ENCODE measurements around the gene ARL4C.

ARL4C gene

GRCh38 chr2:234496835-234497593, at the start of gene ARL4C:
Gene ARL4C, minus strand, starts transcription at chr2:234497081. Its CDS starts 495 bp downstream, at chr2:234496586.
- DNase-seq: peak; percentile 25
- in situ Hi-C loops (cut with MboI; ENCODE audit: low pct_unique_long_range_greater_than_20kb, low sequenced_read_pairs): no loop called here

- DNase-seq: peak; percentile 27
- in situ Hi-C loops (cut with MboI; ENCODE audit: low pct_unique_long_range_greater_than_20kb, low sequenced_read_pairs): loop anchor here (25.0 kb wide), 1 partner anchor 567 kb away; no protein-coding TSS in a partner anchor
Observed at GRCh38 chr2:234544659-234545611, 48.1 kb upstream of the ARL4C start.

GRCh38 chr2:234542742-234543141, 45.9 kb upstream of the ARL4C start:
- no peak for DNase-seq
- in situ Hi-C loops (cut with MboI; ENCODE audit: low pct_unique_long_range_greater_than_20kb, low sequenced_read_pairs): loop anchor here (25.0 kb wide), 1 partner anchor 570 kb away; no protein-coding TSS in a partner anchor

GRCh38 chr2:234537929-234538328, 41.0 kb upstream of the ARL4C start:
- no peak for DNase-seq
- in situ Hi-C loops (cut with MboI; ENCODE audit: low pct_unique_long_range_greater_than_20kb, low sequenced_read_pairs): loop anchor here (25.0 kb wide), 1 partner anchor 574 kb away; no protein-coding TSS in a partner anchor

GRCh38 chr2:234536178-234536965, 39.5 kb upstream of the ARL4C start:
- in situ Hi-C loops (cut with MboI; ENCODE audit: low pct_unique_long_range_greater_than_20kb, low sequenced_read_pairs): loop anchor here (25.0 kb wide), 1 partner anchor 576 kb away; no protein-coding TSS in a partner anchor
- no peak for DNase-seq

- no peak for DNase-seq
- in situ Hi-C loops (cut with MboI; ENCODE audit: low pct_unique_long_range_greater_than_20kb, low sequenced_read_pairs): loop anchor here (25.0 kb wide), 1 partner anchor 577 kb away; no protein-coding TSS in a partner anchor
Observed at GRCh38 chr2:234535464-234535863, 38.6 kb upstream of the ARL4C start.

GRCh38 chr2:234534515-234534914, 37.6 kb upstream of the ARL4C start:
- no peak for DNase-seq
- in situ Hi-C loops (cut with MboI; ENCODE audit: low pct_unique_long_range_greater_than_20kb, low sequenced_read_pairs): loop anchor here (25.0 kb wide), 1 partner anchor 578 kb away; no protein-coding TSS in a partner anchor

- in situ Hi-C loops (cut with MboI; ENCODE audit: low pct_unique_long_range_greater_than_20kb, low sequenced_read_pairs): loop anchor here (25.0 kb wide), 1 partner anchor 579 kb away; no protein-coding TSS in a partner anchor
- no peak for DNase-seq
Observed at GRCh38 chr2:234533626-234534025, 36.7 kb upstream of the ARL4C start.

GRCh38 chr2:234528410-234529148, 31.7 kb upstream of the ARL4C start:
- in situ Hi-C loops (cut with MboI; ENCODE audit: low pct_unique_long_range_greater_than_20kb, low sequenced_read_pairs): loop anchor here (25.0 kb wide), 1 partner anchor 584 kb away; no protein-coding TSS in a partner anchor

GRCh38 chr2:234526711-234527110, 29.8 kb upstream of the ARL4C start:
- in situ Hi-C loops (cut with MboI; ENCODE audit: low pct_unique_long_range_greater_than_20kb, low sequenced_read_pairs): loop anchor here (25.0 kb wide), 1 partner anchor 586 kb away; no protein-coding TSS in a partner anchor
- DNase-seq: no peak

More at GRCh38 chr2:234528410-234529148, 31.7 kb upstream of the ARL4C start:
- no peak for DNase-seq

- in situ Hi-C loops (cut with MboI; ENCODE audit: low pct_unique_long_range_greater_than_20kb, low sequenced_read_pairs): no loop called here
- DNase-seq: no peak
Observed at GRCh38 chr2:234521536-234521935, 24.7 kb upstream of the ARL4C start.

- in situ Hi-C loops (cut with MboI; ENCODE audit: low pct_unique_long_range_greater_than_20kb, low sequenced_read_pairs): no loop called here
- no peak for DNase-seq
Observed at GRCh38 chr2:234518986-234519642, 22.2 kb upstream of the ARL4C start.

- no peak for DNase-seq
- in situ Hi-C loops (cut with MboI; ENCODE audit: low pct_unique_long_range_greater_than_20kb, low sequenced_read_pairs): no loop called here
Observed at GRCh38 chr2:234517971-234518370, 21.1 kb upstream of the ARL4C start.

- in situ Hi-C loops (cut with MboI; ENCODE audit: low pct_unique_long_range_greater_than_20kb, low sequenced_read_pairs): no loop called here
- no peak for DNase-seq
Observed at GRCh38 chr2:234514873-234515638, 18.2 kb upstream of the ARL4C start.

- in situ Hi-C loops (cut with MboI; ENCODE audit: low pct_unique_long_range_greater_than_20kb, low sequenced_read_pairs): no loop called here
- no peak for DNase-seq
Observed at GRCh38 chr2:234514099-234514498, 17.2 kb upstream of the ARL4C start.

- DNase-seq: no peak
- in situ Hi-C loops (cut with MboI; ENCODE audit: low pct_unique_long_range_greater_than_20kb, low sequenced_read_pairs): no loop called here
Observed at GRCh38 chr2:234512884-234513669, 16.2 kb upstream of the ARL4C start.
